Measurements from ENCODE around the gene RNFT1. TPM values are rescaled to one million over a fixed set of nuclear protein-coding genes. Genes with fewer than 3 reads are reported as not detected.
"Not testable (repeated sequence)": the region's sequence is repeated elsewhere in the genome, so short reads cannot be mapped to it uniquely, and the experiment has no call there.

Gene RNFT1
- total RNA-seq, 2 experiments from 2014 or later: 19.8 to 19.9 TPM

GRCh38 chr17:60002405-60002804, 37.9 kb upstream of the RNFT1 start:
- H3K4me1 ChIP-seq (ENCODE audit: insufficient read depth, low read length); H3K27ac ChIP-seq (ENCODE audit: low read depth in 1 of 2, low read length in 2 of 2); H3K4me3 ChIP-seq (ENCODE audit: low read length); H3K4me3 Mint-ChIP-seq; CTCF ChIA-PET; H3K9me3 ChIP-seq (ENCODE audit: control insufficient read depth in 1 of 2, insufficient read depth in 1 of 2, low read length in 2 of 2); H3K27me3 ChIP-seq (ENCODE audit: control insufficient read depth in 1 of 2, insufficient read depth in 2 of 2, low read length in 2 of 2); H3K36me3 Mint-ChIP-seq (ENCODE audit: low read depth); ATAC-seq (ENCODE audit: poor library complexity); H3K27me3 Mint-ChIP-seq; H3K27ac Mint-ChIP-seq; H3K36me3 ChIP-seq (ENCODE audit: insufficient read depth, low read length); POLR2A ChIA-PET; H3K9me3 Mint-ChIP-seq; DNase-seq; H3K4me1 Mint-ChIP-seq (ENCODE audit: low read depth); intact Hi-C loops (cut with DNase I, micrococcal nuclease): not testable (repeated sequence)

- H3K27ac Mint-ChIP-seq, CTCF ChIA-PET: not testable (repeated sequence)
Measured at GRCh38 chr17:59996608-59997007, 32.1 kb upstream of the RNFT1 start.

GRCh38 chr17:59975166-59975565, 10.6 kb upstream of the RNFT1 start:
- H3K36me3 Mint-ChIP-seq (ENCODE audit: low read depth); H3K4me3 ChIP-seq (ENCODE audit: low read length); H3K4me3 Mint-ChIP-seq; H3K9me3 ChIP-seq (ENCODE audit: control insufficient read depth in 1 of 2, insufficient read depth in 1 of 2, low read length in 2 of 2); H3K4me1 ChIP-seq (ENCODE audit: insufficient read depth, low read length); CTCF ChIA-PET; H3K4me1 Mint-ChIP-seq (ENCODE audit: low read depth); H3K27ac Mint-ChIP-seq; H3K27ac ChIP-seq (ENCODE audit: low read depth in 1 of 2, low read length in 2 of 2); ATAC-seq (ENCODE audit: poor library complexity); POLR2A ChIA-PET; intact Hi-C loops (cut with DNase I, micrococcal nuclease); DNase-seq; H3K27me3 ChIP-seq (ENCODE audit: control insufficient read depth in 1 of 2, insufficient read depth in 2 of 2, low read length in 2 of 2); H3K36me3 ChIP-seq (ENCODE audit: insufficient read depth, low read length); H3K9me3 Mint-ChIP-seq; H3K27me3 Mint-ChIP-seq: not testable (repeated sequence)

More at GRCh38 chr17:59996608-59997007, 32.1 kb upstream of the RNFT1 start:
- H3K9me3 Mint-ChIP-seq; H3K27me3 ChIP-seq (ENCODE audit: control insufficient read depth in 1 of 2, insufficient read depth in 2 of 2, low read length in 2 of 2); H3K27ac ChIP-seq (ENCODE audit: low read depth in 1 of 2, low read length in 2 of 2); POLR2A ChIA-PET; H3K9me3 ChIP-seq (ENCODE audit: control insufficient read depth in 1 of 2, insufficient read depth in 1 of 2, low read length in 2 of 2); H3K4me1 ChIP-seq (ENCODE audit: insufficient read depth, low read length); H3K4me1 Mint-ChIP-seq (ENCODE audit: low read depth); H3K36me3 ChIP-seq (ENCODE audit: insufficient read depth, low read length); ATAC-seq (ENCODE audit: poor library complexity); H3K4me3 ChIP-seq (ENCODE audit: low read length); H3K36me3 Mint-ChIP-seq (ENCODE audit: low read depth); H3K4me3 Mint-ChIP-seq; H3K27me3 Mint-ChIP-seq; DNase-seq; intact Hi-C loops (cut with DNase I, micrococcal nuclease): not testable (repeated sequence)

- H3K4me1 Mint-ChIP-seq (ENCODE audit: low read depth); intact Hi-C loops (cut with DNase I, micrococcal nuclease); H3K27me3 Mint-ChIP-seq; H3K4me1 ChIP-seq (ENCODE audit: insufficient read depth, low read length); H3K27ac Mint-ChIP-seq; H3K9me3 ChIP-seq (ENCODE audit: control insufficient read depth in 1 of 2, insufficient read depth in 1 of 2, low read length in 2 of 2); H3K4me3 Mint-ChIP-seq; H3K27ac ChIP-seq (ENCODE audit: low read depth in 1 of 2, low read length in 2 of 2); ATAC-seq (ENCODE audit: poor library complexity); H3K27me3 ChIP-seq (ENCODE audit: control insufficient read depth in 1 of 2, insufficient read depth in 2 of 2, low read length in 2 of 2); H3K4me3 ChIP-seq (ENCODE audit: low read length); H3K36me3 ChIP-seq (ENCODE audit: insufficient read depth, low read length); H3K36me3 Mint-ChIP-seq (ENCODE audit: low read depth); H3K9me3 Mint-ChIP-seq; DNase-seq; POLR2A ChIA-PET; CTCF ChIA-PET: not testable (repeated sequence)
Measured at GRCh38 chr17:59973483-59973882, 8.9 kb upstream of the RNFT1 start.

GRCh38 chr17:59972778-59973177, 8.2 kb upstream of the RNFT1 start:
- Mint-ChIP-seq H3K27me3 (no peaks in the 10 kb centered on the region), H3K36me3 (ENCODE audit: low read depth) (no peaks in the 10 kb centered on the region), H3K27ac (no peak overlapping the region), H3K9me3 (no peaks in the 10 kb centered on the region), H3K4me1 (ENCODE audit: low read depth) (no peaks in the 10 kb centered on the region), H3K4me3 (no peak overlapping the region)
- Histone ChIP-seq H3K4me3 (ENCODE audit: low read length) (no peak overlapping the region), H3K4me1 (ENCODE audit: insufficient read depth, low read length) (no peaks in the 10 kb centered on the region), H3K9me3 (ENCODE audit: control insufficient read depth in 1 of 2, insufficient read depth in 1 of 2, low read length in 2 of 2) (no peaks in the 10 kb centered on the region), H3K36me3 (ENCODE audit: insufficient read depth, low read length) (no peaks in the 10 kb centered on the region), H3K27ac (ENCODE audit: low read depth in 1 of 2, low read length in 2 of 2) (no peak overlapping the region), H3K27me3 (ENCODE audit: control insufficient read depth in 1 of 2, insufficient read depth in 2 of 2, low read length in 2 of 2) (no peaks in the 10 kb centered on the region)
- TF ChIP-seq CTCF (IDR thresholded peaks at IDR 0.05): no peak
- ChIA-PET POLR2A (no interaction called here), CTCF (no interaction called here)
- DNase-seq (no peak), ATAC-seq (ENCODE audit: poor library complexity) (no peak)
- intact Hi-C loops (cut with DNase I, micrococcal nuclease): no loop called here

GRCh38 chr17:59971771-59972170, 7.2 kb upstream of the RNFT1 start:
- DNase-seq; H3K4me3 ChIP-seq (ENCODE audit: low read length); H3K36me3 Mint-ChIP-seq (ENCODE audit: low read depth); H3K4me1 ChIP-seq (ENCODE audit: insufficient read depth, low read length); H3K36me3 ChIP-seq (ENCODE audit: insufficient read depth, low read length); CTCF ChIA-PET; POLR2A ChIA-PET; H3K27ac Mint-ChIP-seq; H3K9me3 Mint-ChIP-seq; H3K4me3 Mint-ChIP-seq; H3K4me1 Mint-ChIP-seq (ENCODE audit: low read depth); H3K9me3 ChIP-seq (ENCODE audit: control insufficient read depth in 1 of 2, insufficient read depth in 1 of 2, low read length in 2 of 2); intact Hi-C loops (cut with DNase I, micrococcal nuclease); ATAC-seq (ENCODE audit: poor library complexity); H3K27me3 ChIP-seq (ENCODE audit: control insufficient read depth in 1 of 2, insufficient read depth in 2 of 2, low read length in 2 of 2); H3K27ac ChIP-seq (ENCODE audit: low read depth in 1 of 2, low read length in 2 of 2); H3K27me3 Mint-ChIP-seq: not testable (repeated sequence)
